Thoracic aorta (tissue), 2 donors: Measurements from ENCODE around the gene TRIM69. TPM values are rescaled to one million over a fixed set of nuclear protein-coding genes. Genes with fewer than 3 reads are reported as not detected.
"Not testable (repeated sequence)": the region's sequence is repeated elsewhere in the genome, so short reads cannot be mapped to it uniquely, and the experiment has no call there.

Experiments
- ATAC-seq: fragments of 150-250 bp; one replicate; pipeline ENCODE4 v1.8.0; 2017; ENCODE audit warnings: low read depth; ENCODE audit not compliant: insufficient number of reproducible peaks, low FRiP score
- DNase-seq: peaks from one replicate; pipeline ENCODE4 v3.0.0-alpha.2; 2020; ENCODE audit warnings: low spot score
- H3K27ac ChIP-seq, 2 donors: fragments of 200-600 bp; sonication (generic); 1 replicate in 1 of 2; 2 replicates in 1 of 2; pipeline ENCODE4 v1.5.1; 2016; ENCODE audit warnings: mild to moderate bottlenecking in 2 of 2, moderate library complexity in 2 of 2
- H3K27me3 ChIP-seq: fragments of 200-600 bp; sonication (generic); replicated peaks from 2 replicates; pipeline ENCODE4 v1.6.0; 2016; ENCODE audit warnings: mild to moderate bottlenecking; ENCODE audit not compliant: insufficient read depth
- H3K36me3 ChIP-seq: fragments of 200-600 bp; sonication (generic); one replicate; pipeline ENCODE4 v1.5.1; 2016
- H3K4me1 ChIP-seq, 2 donors: fragments of 200-600 bp; sonication (generic); 1 replicate in 1 of 2; 2 replicates in 1 of 2; pipeline versions ENCODE4 v1.5.1 to v1.6.0; 2016; ENCODE audit warnings: low read depth in 2 of 2, mild to moderate bottlenecking in 1 of 2; ENCODE audit not compliant: control insufficient read depth in 1 of 2
- H3K4me3 ChIP-seq: fragments of 200-600 bp; sonication (generic); 2 replicates; pipeline ENCODE4 v1.5.1; 2016; ENCODE audit warnings: mild to moderate bottlenecking
- H3K9me3 ChIP-seq: fragments of 200-600 bp; sonication (generic); 2 replicates; pipeline ENCODE4 v1.5.1; 2016
- CTCF ChIP-seq: fragments of 200-600 bp; sonication (generic); IDR thresholded peaks from one replicate; pipeline ENCODE4 v1.5.1; 2019; ENCODE audit warnings: antibody characterized with exemption
- total RNA-seq, 2 donors: library from RNA; depleted of rRNA; stranded (reverse); fragments of >200 nt; gene quantifications; one replicate each; pipeline versions ENCODE4 v1.1.0 to v1.2.3, GENCODE V29; 2016

TRIM69 gene
- total RNA-seq, 2 donors from 2014 or later = 10.4 to 65.0 TPM

- Histone ChIP-seq H3K4me3 (no peak overlapping the region), H3K4me1 (peaks cover 16 to 22% of the 10 kb centered on the region in 2 donors), H3K27ac (peak overlapping the region in 1 of 2 donors; percentile 3), H3K36me3 (no peaks in the 10 kb centered on the region), H3K9me3 (no peaks in the 10 kb centered on the region), H3K27me3 (no peaks in the 10 kb centered on the region)
- no peak for ATAC-seq
- DNase-seq = no peak
- peak; percentile 65 for TF ChIP-seq CTCF
Observed at GRCh38 chr15:44738340-44738984, 2.1 kb downstream of the TRIM69 start.

GRCh38 chr15:44739222-44739847 lies 3.0 kb downstream of the TRIM69 start:
- not testable (repeated sequence) for H3K27me3 ChIP-seq, H3K36me3 ChIP-seq, H3K9me3 ChIP-seq, ATAC-seq, H3K4me3 ChIP-seq, H3K27ac ChIP-seq, DNase-seq
- H3K4me1 ChIP-seq = peaks cover 16 to 22% of the 10 kb centered on the region in 2 donors

GRCh38 chr15:44743454-44743853 lies 7.1 kb downstream of the TRIM69 start:
- not testable (repeated sequence) for DNase-seq, H3K9me3 ChIP-seq, H3K4me1 ChIP-seq, H3K4me3 ChIP-seq, ATAC-seq, H3K27ac ChIP-seq, H3K36me3 ChIP-seq, H3K27me3 ChIP-seq

- DNase-seq (no peak), ATAC-seq (no peak)
- Histone ChIP-seq H3K9me3 (no peaks in the 10 kb centered on the region), H3K4me3 (no peak overlapping the region), H3K36me3 (no peaks in the 10 kb centered on the region), H3K27ac (no peak overlapping the region), H3K27me3 (no peaks in the 10 kb centered on the region), H3K4me1 (no peaks in the 10 kb centered on the region)
- no peak for TF ChIP-seq CTCF
Observed at GRCh38 chr15:44753345-44753744, 17.0 kb downstream of the TRIM69 start.

GRCh38 chr15:44763187-44763586 lies 26.9 kb downstream of the TRIM69 start:
- Histone ChIP-seq H3K27me3 (no peaks in the 10 kb centered on the region), H3K36me3 (no peaks in the 10 kb centered on the region), H3K27ac (no peak overlapping the region), H3K9me3 (no peaks in the 10 kb centered on the region), H3K4me1 (no peaks in the 10 kb centered on the region), H3K4me3 (no peak overlapping the region)
- DNase-seq = no peak
- ATAC-seq = no peak
- no peak for TF ChIP-seq CTCF

- no peak overlapping the region for H3K27ac ChIP-seq
- no peaks in the 10 kb centered on the region for H3K36me3 ChIP-seq
- DNase-seq = no peak
- H3K27me3 ChIP-seq = no peaks in the 10 kb centered on the region
- H3K9me3 ChIP-seq = no peaks in the 10 kb centered on the region
- no peak for ATAC-seq
- H3K4me3 ChIP-seq = no peak overlapping the region
- H3K4me1 ChIP-seq = no peaks in the 10 kb centered on the region
- TF ChIP-seq CTCF = no peak
Observed at GRCh38 chr15:44763848-44764247, 27.5 kb downstream of the TRIM69 start.
